Measurements from ENCODE around the gene UNC50. TPM values are rescaled to one million over a fixed set of nuclear protein-coding genes. Genes with fewer than 3 reads are reported as not detected.
A peak's percentile ranks its signal among the peaks of the same experiment; 100 is the strongest.
"Not testable (repeated sequence)": the region's sequence is repeated elsewhere in the genome, so short reads cannot be mapped to it uniquely, and the experiment has no call there.

Gene UNC50
- total and polyA plus RNA-seq, 5 donors from 2014 or later, result 17.8 to 58.6 (median 46.7) TPM

DNA sequence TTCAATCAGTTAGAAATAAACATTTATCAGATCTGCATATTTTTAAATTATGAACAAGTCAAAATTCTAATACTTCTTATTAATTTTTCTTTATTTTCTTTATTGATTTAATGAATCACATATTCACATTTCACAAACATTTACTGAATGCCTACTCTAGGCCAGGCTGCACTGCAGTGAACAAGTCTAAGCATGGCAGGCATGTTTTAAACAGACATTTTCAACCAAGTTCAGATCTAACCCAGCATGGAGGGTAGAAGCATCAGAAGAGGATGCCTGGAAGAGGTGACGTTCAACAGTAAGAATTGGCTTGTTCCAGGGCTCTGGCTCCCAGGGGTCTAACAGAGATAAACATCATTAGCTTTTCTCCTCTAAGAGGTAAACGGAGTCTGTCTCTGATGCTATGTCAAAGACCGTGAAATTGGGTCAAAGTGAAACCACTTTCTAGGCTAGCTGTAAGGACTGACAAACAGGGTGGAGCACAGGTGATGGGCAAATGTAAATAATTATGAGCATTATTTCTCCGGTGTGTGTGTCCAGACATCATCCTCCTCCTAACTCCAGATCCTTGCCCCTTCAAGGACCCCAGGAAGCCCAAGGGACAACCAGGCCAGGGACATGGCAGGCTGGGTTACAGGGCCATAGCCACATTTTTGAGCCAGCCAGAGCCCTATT lies 50.6 kb downstream of the UNC50 start:
- H3K4me1 ChIP-seq (ENCODE audit: control insufficient read depth, insufficient read depth, low read length, poor library complexity, severe bottlenecking), result peaks cover 58% of the 10 kb centered on the region
- H3K27ac Mint-ChIP-seq, result peak overlapping the region; percentile 94 to 99 (median 98)
- peak; percentile 31 to 42 for ATAC-seq (ENCODE audit: low read depth in 2 of 2)
- H3K27ac ChIP-seq (ENCODE audit: insufficient read depth, low read length, poor library complexity, severe bottlenecking), result peak overlapping the region; percentile 71
- H3K36me3 ChIP-seq (ENCODE audit: control insufficient read depth, insufficient read depth, low read length), result peaks cover 2% of the 10 kb centered on the region
- DNase-seq, result peak in 2 of 3 donors; percentile 21 to 76
- peak overlapping the region; percentile 87 for H3K4me3 ChIP-seq (ENCODE audit: low read depth, low read length)
- peaks cover 51 to 85% (median 73%) of the 10 kb centered on the region in 4 donors for H3K4me1 Mint-ChIP-seq
- H3K36me3 Mint-ChIP-seq, result peaks cover 47% of the 10 kb centered on the region
- peaks cover 0 to 8% (median 0%) of the 10 kb centered on the region in 7 donors for H3K9me3 Mint-ChIP-seq
- no peaks in the 10 kb centered on the region for H3K9me3 ChIP-seq (ENCODE audit: control insufficient read depth in 2 of 2, low read length in 2 of 2)
- H3K27me3 Mint-ChIP-seq, result peaks cover 8% of the 10 kb centered on the region
- H3K27me3 ChIP-seq (ENCODE audit: control insufficient read depth, insufficient read depth, low read length), result no peaks in the 10 kb centered on the region
- peak overlapping the region; percentile 77 to 88 (median 80) for H3K4me3 Mint-ChIP-seq

DNA sequence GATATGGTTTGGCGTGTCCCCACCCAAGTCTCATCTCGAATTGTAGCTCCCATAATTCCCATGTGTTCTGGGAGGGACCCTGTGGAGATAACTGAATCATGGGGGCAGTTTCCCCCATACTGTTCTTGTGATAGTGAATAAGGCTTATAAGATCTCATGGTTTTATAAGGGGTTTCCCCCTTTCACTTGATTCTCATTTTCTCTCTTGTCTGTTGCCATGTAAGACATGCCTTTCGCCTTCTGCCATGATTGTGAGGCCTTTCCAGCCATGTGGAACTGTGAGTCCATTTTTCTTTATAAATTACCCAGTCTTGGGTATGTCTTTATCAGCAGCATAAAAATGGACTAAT lies 51.1 kb downstream of the UNC50 start:
- Histone ChIP-seq H3K27ac (ENCODE audit: insufficient read depth, low read length, poor library complexity, severe bottlenecking) (peak overlapping the region; percentile 71), H3K4me3 (ENCODE audit: low read depth, low read length) (peak overlapping the region; percentile 87), H3K4me1 (ENCODE audit: control insufficient read depth, insufficient read depth, low read length, poor library complexity, severe bottlenecking) (peaks cover 55% of the 10 kb centered on the region)
- not testable (repeated sequence) for H3K9me3 Mint-ChIP-seq; H3K9me3 ChIP-seq (ENCODE audit: control insufficient read depth in 2 of 2, low read length in 2 of 2); H3K36me3 ChIP-seq (ENCODE audit: control insufficient read depth, insufficient read depth, low read length); ATAC-seq (ENCODE audit: low read depth in 2 of 2); H3K27me3 Mint-ChIP-seq; H3K27me3 ChIP-seq (ENCODE audit: control insufficient read depth, insufficient read depth, low read length)
- Mint-ChIP-seq H3K4me3 (peak overlapping the region; percentile 77 to 88 (median 80)), H3K27ac (peak overlapping the region; percentile 94 to 99 (median 98)), H3K36me3 (peaks cover 42% of the 10 kb centered on the region), H3K4me1 (peaks cover 52 to 84% (median 70%) of the 10 kb centered on the region in 4 donors)
- peak in 1 of 3 donors; percentile 38 for DNase-seq

DNA sequence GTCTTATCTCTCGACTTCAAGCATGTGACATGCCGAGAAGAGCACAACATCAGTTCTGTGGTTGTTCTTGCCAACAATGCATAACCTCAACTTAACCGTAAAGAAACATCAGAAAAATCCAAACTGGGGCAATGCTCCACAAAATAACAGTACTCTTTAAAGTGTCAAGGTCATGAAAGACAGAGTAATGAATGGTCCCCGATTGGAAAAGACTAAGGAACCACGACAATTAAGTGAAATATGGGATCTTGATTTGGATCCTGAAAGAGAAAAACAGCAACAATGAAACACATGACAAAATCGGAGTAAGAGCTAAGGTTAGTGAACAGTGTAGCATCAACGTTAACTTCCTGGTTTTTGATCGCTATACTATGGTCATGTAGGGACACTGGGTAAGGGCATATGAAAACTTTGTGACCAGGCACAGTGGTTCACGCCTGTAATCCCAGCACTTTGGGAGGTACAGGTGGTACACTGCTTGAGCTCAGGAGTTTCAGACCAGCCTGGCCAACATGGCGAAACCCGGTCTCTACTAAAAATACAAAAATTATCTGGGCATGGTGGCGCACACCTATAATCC lies 55.2 kb downstream of the UNC50 start:
- H3K4me1 ChIP-seq (ENCODE audit: control insufficient read depth, insufficient read depth, low read length, poor library complexity, severe bottlenecking), result peaks cover 49% of the 10 kb centered on the region
- H3K4me3 ChIP-seq (ENCODE audit: low read depth, low read length), result peak overlapping the region; percentile 87
- H3K27me3 ChIP-seq (ENCODE audit: control insufficient read depth, insufficient read depth, low read length), result no peaks in the 10 kb centered on the region
- DNase-seq (peak in 2 of 3 donors; percentile 68 to 78), ATAC-seq (ENCODE audit: low read depth in 2 of 2) (peak; percentile 58 to 61)
- H3K4me1 Mint-ChIP-seq, result peaks cover 44 to 80% (median 60%) of the 10 kb centered on the region in 4 donors
- H3K9me3 ChIP-seq (ENCODE audit: control insufficient read depth in 2 of 2, low read length in 2 of 2), result no peaks in the 10 kb centered on the region
- peak overlapping the region; percentile 88 to 97 (median 97) for H3K27ac Mint-ChIP-seq
- H3K36me3 Mint-ChIP-seq, result peaks cover 46% of the 10 kb centered on the region
- peak overlapping the region; percentile 75 to 92 (median 87) for H3K4me3 Mint-ChIP-seq
- peaks cover 4% of the 10 kb centered on the region for H3K36me3 ChIP-seq (ENCODE audit: control insufficient read depth, insufficient read depth, low read length)
- peaks cover 8% of the 10 kb centered on the region for H3K27me3 Mint-ChIP-seq
- peak overlapping the region; percentile 71 for H3K27ac ChIP-seq (ENCODE audit: insufficient read depth, low read length, poor library complexity, severe bottlenecking)
- peaks cover 0 to 16% (median 3%) of the 10 kb centered on the region in 7 donors for H3K9me3 Mint-ChIP-seq

DNA sequence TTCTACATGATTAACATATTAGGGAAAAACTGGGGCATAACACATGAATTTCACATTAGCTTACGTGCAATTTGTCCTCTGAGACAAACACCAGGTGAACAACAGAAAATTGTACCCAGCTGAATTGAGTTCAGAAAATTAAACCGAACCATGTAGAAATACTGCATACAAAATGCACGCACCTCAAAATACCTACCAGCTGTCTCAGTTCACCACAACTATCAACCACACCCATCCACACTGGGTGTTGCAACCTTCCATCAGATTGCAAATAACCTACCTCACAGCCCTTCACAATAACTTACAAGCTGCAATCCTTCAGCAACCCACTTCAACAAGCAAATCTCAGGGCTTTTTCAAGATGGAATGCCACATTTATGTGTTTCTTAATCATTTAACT lies 55.9 kb downstream of the UNC50 start:
- peak; percentile 76 to 80 for ATAC-seq (ENCODE audit: low read depth in 2 of 2)
- DNase-seq, result peak; percentile 23 to 91 (median 76)
- Histone ChIP-seq H3K27me3 (ENCODE audit: control insufficient read depth, insufficient read depth, low read length) (no peaks in the 10 kb centered on the region), H3K4me3 (ENCODE audit: low read depth, low read length) (peak overlapping the region; percentile 77), H3K36me3 (ENCODE audit: control insufficient read depth, insufficient read depth, low read length) (peaks cover 4% of the 10 kb centered on the region), H3K9me3 (ENCODE audit: control insufficient read depth in 2 of 2, low read length in 2 of 2) (no peaks in the 10 kb centered on the region), H3K27ac (ENCODE audit: insufficient read depth, low read length, poor library complexity, severe bottlenecking) (peak overlapping the region; percentile 71), H3K4me1 (ENCODE audit: control insufficient read depth, insufficient read depth, low read length, poor library complexity, severe bottlenecking) (peaks cover 42% of the 10 kb centered on the region)
- peaks cover 47% of the 10 kb centered on the region for H3K36me3 Mint-ChIP-seq
- H3K4me3 Mint-ChIP-seq, result peak overlapping the region; percentile 69 to 83 (median 76)
- H3K4me1 Mint-ChIP-seq, result peaks cover 38 to 74% (median 57%) of the 10 kb centered on the region in 4 donors
- H3K27me3 Mint-ChIP-seq, result peaks cover 8% of the 10 kb centered on the region
- H3K9me3 Mint-ChIP-seq, result peaks cover 0 to 16% (median 3%) of the 10 kb centered on the region in 7 donors
- H3K27ac Mint-ChIP-seq, result peak overlapping the region; percentile 81 to 92 (median 88)

DNA sequence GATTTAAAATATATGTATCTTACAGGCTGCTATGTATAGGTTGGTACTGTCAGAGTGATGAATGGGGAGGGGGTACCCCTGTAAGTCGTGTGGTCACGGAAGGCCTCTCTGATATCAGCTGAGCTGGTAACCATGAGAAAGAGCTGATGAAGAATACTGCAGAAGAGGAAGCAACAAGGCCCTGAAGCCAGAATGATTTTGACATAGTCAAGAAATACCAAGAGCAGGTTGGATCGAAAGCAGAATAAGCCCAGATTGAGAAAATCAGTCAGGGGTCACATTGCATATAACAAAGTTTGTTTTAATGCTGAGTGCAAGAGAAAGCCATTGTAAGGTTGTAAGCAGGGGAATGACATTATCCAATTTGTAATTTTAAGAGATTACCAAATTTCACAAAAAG lies 57.3 kb downstream of the UNC50 start:
- Histone ChIP-seq H3K4me3 (ENCODE audit: low read depth, low read length) (no peak overlapping the region), H3K27me3 (ENCODE audit: control insufficient read depth, insufficient read depth, low read length) (no peaks in the 10 kb centered on the region), H3K36me3 (ENCODE audit: control insufficient read depth, insufficient read depth, low read length) (peaks cover 8% of the 10 kb centered on the region), H3K9me3 (ENCODE audit: control insufficient read depth in 2 of 2, low read length in 2 of 2) (no peaks in the 10 kb centered on the region), H3K27ac (ENCODE audit: insufficient read depth, low read length, poor library complexity, severe bottlenecking) (peak overlapping the region; percentile 28), H3K4me1 (ENCODE audit: control insufficient read depth, insufficient read depth, low read length, poor library complexity, severe bottlenecking) (peaks cover 38% of the 10 kb centered on the region)
- peaks cover 0 to 15% (median 3%) of the 10 kb centered on the region in 7 donors for H3K9me3 Mint-ChIP-seq
- peaks cover 52% of the 10 kb centered on the region for H3K36me3 Mint-ChIP-seq
- DNase-seq (no peak), ATAC-seq (ENCODE audit: low read depth in 2 of 2) (no peak)
- H3K27ac Mint-ChIP-seq, result peak overlapping the region; percentile 88 to 92 (median 91)
- H3K27me3 Mint-ChIP-seq, result peaks cover 5% of the 10 kb centered on the region
- peak overlapping the region in 3 of 4 donors; percentile 39 to 63 (median 55) for H3K4me3 Mint-ChIP-seq
- H3K4me1 Mint-ChIP-seq, result peaks cover 34 to 72% (median 49%) of the 10 kb centered on the region in 4 donors

Other genes starting within 250 kb of the UNC50 start
- gene INPP4A, start 163.7 kb upstream of the UNC50 start, total RNA-seq, result 106 TPM
- gene INPP4A, start 163.7 kb upstream of the UNC50 start, polyA plus RNA-seq, result 10 to 100 TPM; 27.9 to 36.3 (median 30.7) TPM
- gene COA5, start 77 bp upstream of the UNC50 start, total RNA-seq, result 20.4 TPM
- gene COA5, start 77 bp upstream of the UNC50 start, polyA plus RNA-seq, result 10 to 100 TPM; 32.6 to 40.7 (median 38.6) TPM
- 105 TPM for gene MGAT4A, start 122.5 kb downstream of the UNC50 start, total RNA-seq
- gene MGAT4A, start 122.5 kb downstream of the UNC50 start, polyA plus RNA-seq, result 100 to 1,000 TPM; 101 to 143 (median 129) TPM